Measurements from ENCODE around the gene ZNF76.

ZNF76 gene

GRCh38 chr6:35288834-35289233 is 29.3 kb downstream of the ZNF76 start:
- no peak for DNase-seq (ENCODE audit: low read depth, low spot score)
- POLR2A ChIA-PET, result interaction anchor here (0.9 kb wide), 1 partner anchor 16 kb away, joined by 3 read pairs; no protein-coding TSS in a partner anchor
- CTCF ChIA-PET, result interaction anchor here (0.6 to 1.5 kb wide), 6 partner anchors 8 to 178 kb away, joined by 3 to 5 read pairs (median 4); partner anchors contain the start of gene DEF6
- no peak overlapping the region for H3K4me3 ChIP-seq (ENCODE audit: low read depth, low read length)
- no peak for TF ChIP-seq CTCF (IDR thresholded peaks at IDR 0.05; ENCODE audit: insufficient read depth, low read length, missing control alignments)

- ChIA-PET CTCF (interaction anchor here (0.7 to 3.1 kb wide), 4 partner anchors 18 to 175 kb away, joined by 3 to 22 read pairs (median 4); partner anchors contain the start of gene RPL10A), POLR2A (no interaction called here)
- no peak for DNase-seq (ENCODE audit: low read depth, low spot score)
- no peak for TF ChIP-seq CTCF (IDR thresholded peaks at IDR 0.05; ENCODE audit: insufficient read depth, low read length, missing control alignments)
- H3K4me3 ChIP-seq (ENCODE audit: low read depth, low read length), result no peak overlapping the region
Observed at GRCh38 chr6:35291491-35291890, 32.0 kb downstream of the ZNF76 start.

- CTCF ChIA-PET, result interaction anchor here (1.0 to 3.1 kb wide), 8 partner anchors 24 to 185 kb away, joined by 3 to 22 read pairs (median 4); partner anchors contain the start of gene RPL10A
- DNase-seq (ENCODE audit: low read depth, low spot score), result no peak
- no peak for TF ChIP-seq CTCF (IDR thresholded peaks at IDR 0.05; ENCODE audit: insufficient read depth, low read length, missing control alignments)
- POLR2A ChIA-PET, result no interaction called here
- no peak overlapping the region for H3K4me3 ChIP-seq (ENCODE audit: low read depth, low read length)
Observed at GRCh38 chr6:35292494-35292893, 33.0 kb downstream of the ZNF76 start.

GRCh38 chr6:35293681-35294080 is 34.1 kb downstream of the ZNF76 start:
- no peak for DNase-seq (ENCODE audit: low read depth, low spot score)
- ChIA-PET CTCF (interaction anchor here (0.6 to 5.3 kb wide), 20 partner anchors 9 to 444 kb away, joined by 3 to 59 read pairs (median 4); partner anchors contain the start of genes PPARD and RPL10A), POLR2A (no interaction called here)
- no peak for TF ChIP-seq CTCF (IDR thresholded peaks at IDR 0.05; ENCODE audit: insufficient read depth, low read length, missing control alignments)
- H3K4me3 ChIP-seq (ENCODE audit: low read depth, low read length), result no peak overlapping the region

- H3K4me3 ChIP-seq (ENCODE audit: low read depth, low read length), result no peak overlapping the region
- CTCF ChIA-PET, result interaction anchor here (0.6 to 5.6 kb wide), 20 partner anchors 9 to 443 kb away, joined by 3 to 93 read pairs (median 4); partner anchors contain the start of genes PPARD and RPL10A
- no peak for DNase-seq (ENCODE audit: low read depth, low spot score)
- peak; percentile 59 for TF ChIP-seq CTCF (IDR thresholded peaks at IDR 0.05; ENCODE audit: insufficient read depth, low read length, missing control alignments)
- POLR2A ChIA-PET, result no interaction called here
Observed at GRCh38 chr6:35294308-35294945, 34.9 kb downstream of the ZNF76 start.

GRCh38 chr6:35295036-35295435 is 35.5 kb downstream of the ZNF76 start:
- ChIA-PET CTCF (interaction anchor here (1.0 to 7.2 kb wide), 10 partner anchors 9 to 172 kb away, joined by 3 to 93 read pairs (median 14); partner anchors contain the start of genes FANCE, PPARD and RPL10A), POLR2A (no interaction called here)
- no peak for TF ChIP-seq CTCF (IDR thresholded peaks at IDR 0.05; ENCODE audit: insufficient read depth, low read length, missing control alignments)
- no peak for DNase-seq (ENCODE audit: low read depth, low spot score)
- no peak overlapping the region for H3K4me3 ChIP-seq (ENCODE audit: low read depth, low read length)
